ENCODE measurements around the gene HSPBP1. TPM values are rescaled to one million over a fixed set of nuclear protein-coding genes. Genes with fewer than 3 reads are reported as not detected.

The HSPBP1 gene
- polyA plus RNA-seq, 3 donors = 21.9 to 39.9 (median 35.0) TPM

DNA sequence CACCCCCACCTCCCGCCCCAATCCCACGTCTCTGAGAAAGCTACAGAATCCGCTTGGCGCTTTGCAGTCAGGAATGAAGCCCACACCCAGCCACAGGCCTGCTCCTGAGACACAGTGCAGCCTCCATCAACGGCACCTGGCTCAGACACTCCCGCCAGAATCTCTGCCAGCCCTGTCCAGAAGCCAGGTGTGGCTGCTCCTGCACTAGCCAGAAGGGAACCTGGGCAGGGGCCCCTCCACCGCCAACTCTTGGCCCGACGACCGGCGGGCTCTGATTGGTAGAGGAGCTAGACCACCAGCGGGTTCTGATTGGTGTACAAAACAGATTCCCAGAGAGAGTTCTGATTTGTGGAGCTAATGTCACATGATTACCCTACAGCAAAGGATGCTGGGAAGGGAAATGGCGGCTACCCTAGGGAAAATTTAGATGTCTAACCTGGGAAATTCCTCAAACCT is 18.2 kb downstream of the HSPBP1 start:
- H3K27ac ChIP-seq (ENCODE audit: low read depth, low read length) = no peak overlapping the region

DNA sequence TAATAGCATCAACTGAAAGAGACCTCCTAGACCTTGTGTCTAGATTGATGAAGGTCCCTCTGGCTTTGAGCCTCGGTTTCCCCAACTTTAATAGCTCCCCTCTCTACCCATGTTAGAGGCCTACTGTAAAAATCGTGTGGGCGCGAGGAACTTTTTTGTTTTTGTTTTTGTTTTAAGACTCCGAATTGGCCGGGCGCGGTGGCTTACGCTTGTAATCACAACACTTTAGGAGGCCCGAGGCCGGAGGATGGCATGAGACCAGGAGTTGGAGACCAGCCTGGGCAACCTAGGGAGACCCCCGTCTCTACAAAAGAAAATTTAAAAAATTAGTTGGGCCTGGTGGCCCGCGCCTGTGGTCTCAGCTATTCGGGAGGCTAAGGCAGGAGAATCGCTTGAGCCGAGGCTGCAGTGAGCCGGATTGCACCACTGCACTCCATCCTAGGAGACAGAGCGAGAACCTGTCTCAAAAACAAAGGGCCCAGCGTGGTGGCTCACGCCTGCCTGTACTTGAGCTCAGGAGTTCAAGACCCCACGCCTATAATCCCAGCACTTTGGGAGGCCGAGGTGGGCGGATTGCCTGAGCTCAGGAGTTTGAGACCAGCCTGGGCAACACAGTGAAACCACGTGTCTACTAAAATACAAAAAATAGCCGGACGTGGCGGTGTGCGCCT is 20.2 kb downstream of the HSPBP1 start:
- WGBS, 3 donors = 39 to 47% (median 46%) methylated on average over 29 of the region's 29 CpGs
- no peak overlapping the region for H3K27ac ChIP-seq (ENCODE audit: low read depth, low read length)

More for the DNA sequence above, 18.2 kb downstream of the HSPBP1 start:
- 88 to 94% (median 92%) methylated on average over 13 of the region's 13 CpGs for WGBS, 3 donors

DNA sequence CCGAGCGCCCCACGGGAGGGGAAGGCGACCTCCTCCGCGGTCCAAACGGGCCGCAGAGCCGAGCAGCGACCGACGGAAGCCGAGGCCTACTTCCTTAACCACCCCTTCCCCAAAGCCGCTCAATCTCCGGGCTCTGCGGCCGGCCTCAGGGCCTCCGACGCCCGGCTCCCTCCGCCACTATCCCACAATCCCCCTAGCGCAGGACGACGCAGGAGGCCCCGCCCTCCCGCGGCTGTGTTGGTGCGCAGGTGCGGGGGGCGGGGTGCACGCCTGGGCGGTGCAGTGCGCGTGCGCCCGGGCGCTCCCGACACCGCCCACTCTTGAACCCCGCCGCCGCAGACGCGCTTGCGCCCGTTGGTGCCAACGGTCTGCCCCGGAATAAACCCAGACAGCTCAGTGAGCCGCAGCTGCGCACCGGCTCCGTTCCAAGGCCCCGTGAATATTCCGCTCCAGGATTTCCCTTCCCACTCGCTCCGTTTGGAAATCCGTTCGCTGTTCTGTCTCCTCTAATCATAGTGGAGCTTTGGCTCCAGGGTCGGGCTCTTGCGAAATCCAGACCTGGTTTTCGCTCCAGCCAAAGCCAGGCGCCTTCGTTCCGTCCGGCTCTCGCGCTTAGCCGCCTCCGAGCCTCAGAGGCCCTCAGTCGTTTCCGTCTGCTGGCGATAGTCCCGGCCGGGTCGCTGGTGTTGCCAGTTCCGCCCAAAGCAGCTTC is 20.9 kb downstream of the HSPBP1 start, which contains the start of gene PPP6R1:
Gene PPP6R1, minus strand, starts transcription at position 190 of the 712 bp plus-strand sequence. CDS start 11,914 bp downstream, outside the sequence.
- 0% methylated on average over 70 to 76 of the region's 76 CpGs for WGBS, 3 donors
- no peak within 1 kb of the TSS for H3K27ac ChIP-seq (ENCODE audit: low read depth, low read length)

DNA sequence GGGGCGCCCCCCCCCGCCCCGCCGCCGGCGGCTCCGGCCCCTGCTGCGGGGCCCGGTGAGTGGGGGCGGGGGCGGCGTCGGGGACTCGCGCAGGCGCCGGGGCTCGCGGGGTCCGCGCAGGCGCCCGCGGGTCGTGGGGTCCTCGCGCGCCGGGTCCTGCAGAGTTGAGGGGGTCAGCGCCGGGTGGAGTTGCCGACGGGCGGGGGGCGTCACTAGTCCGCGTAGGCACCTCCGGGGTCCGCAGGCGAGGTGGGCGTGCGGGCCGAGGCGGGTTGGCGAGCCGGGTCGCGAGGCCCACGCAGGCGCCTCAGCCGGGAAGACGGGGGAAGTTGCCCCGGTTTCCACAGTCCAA is 21.5 kb downstream of the HSPBP1 start:
- WGBS, 3 donors = 0 to 1% (median 1%) methylated on average over 23 to 53 of the region's 53 CpGs
- no peak overlapping the region for H3K27ac ChIP-seq (ENCODE audit: low read depth, low read length)

DNA sequence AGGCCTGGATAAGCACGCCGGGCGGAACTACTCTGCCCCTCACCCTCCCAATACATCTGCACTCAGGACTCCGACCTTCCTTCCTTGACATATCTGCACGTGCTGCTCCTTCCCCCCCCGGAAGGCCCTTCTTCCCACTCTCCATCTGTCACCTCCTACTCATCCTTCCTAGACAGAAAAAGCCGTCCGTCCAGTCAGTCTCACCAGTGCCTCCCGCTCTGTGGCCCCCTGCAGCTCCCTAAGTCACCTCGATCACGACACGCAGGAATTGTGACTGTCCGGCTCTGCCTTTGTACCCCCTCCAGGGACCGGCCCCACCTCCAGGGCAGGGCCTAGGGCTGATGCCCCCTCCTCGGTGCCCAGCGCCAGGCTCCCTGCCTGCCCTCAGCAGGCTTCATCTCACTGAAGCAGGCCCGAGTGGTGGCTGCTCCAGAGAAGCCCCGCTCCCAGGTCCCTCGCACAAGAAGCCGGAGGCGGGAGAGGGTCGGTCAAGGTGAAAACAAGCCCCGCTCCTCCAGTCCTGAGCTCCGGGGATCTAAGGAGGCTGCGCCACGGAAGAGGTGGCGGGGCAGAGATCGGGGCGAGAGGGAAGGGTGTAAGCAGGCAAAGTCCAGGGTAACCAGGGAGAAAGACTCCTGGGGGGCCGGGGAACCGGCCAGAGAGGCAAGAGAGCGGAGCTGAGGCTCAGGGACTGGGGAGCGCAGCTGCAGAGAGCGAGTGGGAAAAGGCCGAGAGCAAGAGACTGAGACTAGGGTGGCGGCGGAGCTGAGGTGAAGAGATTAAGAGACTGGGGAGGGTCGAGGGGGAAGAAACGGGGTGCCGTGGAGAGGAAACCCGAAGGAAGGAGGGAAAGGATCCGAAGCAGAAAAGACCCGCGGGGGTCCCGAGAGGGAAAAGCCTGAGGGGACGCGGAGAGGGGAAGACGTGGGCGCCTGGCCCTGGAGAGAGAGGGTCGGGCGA is 22.2 kb downstream of the HSPBP1 start:
- WGBS, 3 donors = 2 to 3% (median 2%) methylated on average over 42 to 51 of the region's 51 CpGs
- H3K27ac ChIP-seq (ENCODE audit: low read depth, low read length) = no peak overlapping the region

DNA sequence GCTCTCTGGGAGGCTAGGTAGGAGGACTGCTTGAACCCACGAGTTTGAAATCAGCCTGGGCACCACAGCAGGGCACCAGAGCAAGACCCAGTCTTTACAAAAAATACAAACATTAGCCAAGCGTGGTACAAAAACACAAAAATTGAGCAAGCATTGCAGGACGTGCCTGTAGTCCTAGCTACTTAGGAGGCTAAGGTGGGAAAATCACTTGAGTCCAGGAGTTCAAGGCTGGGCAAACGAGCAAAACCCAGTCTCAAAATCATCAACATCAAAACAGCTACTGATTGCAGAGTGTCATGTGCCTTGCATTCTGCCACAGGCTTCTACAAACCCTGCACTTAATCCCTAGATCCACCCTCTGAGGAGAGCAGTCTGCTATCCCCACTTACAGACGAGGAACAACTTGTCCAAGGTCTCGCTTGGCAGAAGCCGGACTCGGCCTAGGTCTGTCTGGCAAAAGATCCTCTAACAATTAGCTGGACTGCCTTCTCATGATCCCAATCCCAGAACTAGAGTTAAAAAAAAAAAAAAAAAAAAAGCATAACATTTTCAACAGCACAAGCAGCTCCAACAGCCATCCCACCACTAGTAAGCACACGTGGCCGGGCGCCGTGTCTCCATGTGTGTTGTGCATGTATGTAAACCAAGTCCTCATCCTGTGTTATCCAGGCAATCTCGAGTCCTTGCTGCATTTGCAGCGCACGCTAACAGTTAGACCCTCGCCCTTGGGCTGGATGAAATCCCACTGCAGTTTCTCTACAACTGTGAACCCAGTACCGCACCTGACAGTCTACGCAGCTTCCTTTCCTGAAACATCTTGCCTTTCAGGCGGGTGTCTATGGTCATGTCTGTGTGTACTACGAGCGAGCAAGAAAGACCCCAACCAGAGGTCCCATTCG is 23.1 kb downstream of the HSPBP1 start:
- H3K27ac ChIP-seq (ENCODE audit: low read depth, low read length) = no peak overlapping the region
- WGBS, 3 donors = 35 to 38% (median 35%) methylated on average over 22 of the region's 22 CpGs

DNA sequence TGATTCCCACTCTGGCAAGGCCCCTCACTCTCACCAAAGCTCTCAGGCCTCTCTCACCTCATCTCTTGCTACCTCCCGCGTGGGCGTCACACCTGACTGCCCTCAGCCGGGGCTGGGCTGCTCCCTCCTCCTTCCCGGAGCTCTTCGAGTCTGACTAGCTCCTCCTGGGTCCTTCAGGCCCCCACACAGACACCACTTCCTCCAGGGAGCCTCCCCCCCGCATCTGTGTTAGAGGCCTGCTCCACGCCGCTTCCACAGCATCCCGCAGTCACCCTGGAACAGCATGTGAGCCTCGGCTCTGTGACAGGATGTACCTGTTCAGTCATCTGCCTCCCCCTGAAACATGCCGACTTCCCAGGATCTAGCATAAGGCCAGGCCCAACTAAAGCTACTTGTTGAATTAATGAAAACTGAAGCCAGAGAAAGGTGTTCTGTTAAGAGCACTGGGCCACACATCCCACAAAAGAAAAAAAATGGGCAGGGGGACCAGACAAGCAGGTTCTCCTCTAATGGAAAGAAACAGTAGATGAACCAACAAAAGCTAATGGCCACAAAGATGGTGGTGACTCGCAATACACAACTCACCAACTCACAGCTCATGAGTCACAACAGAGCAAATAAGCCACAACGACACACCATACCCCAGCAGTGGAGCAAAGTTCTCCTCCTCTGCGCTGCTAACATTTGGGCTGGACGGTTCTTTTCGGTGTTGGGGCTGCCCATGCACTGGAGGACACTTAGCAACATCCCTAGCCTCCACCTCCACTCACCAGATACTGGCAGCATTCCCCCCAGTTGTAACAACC is 24.1 kb downstream of the HSPBP1 start:
- 43 to 60% (median 55%) methylated on average over 17 of the region's 17 CpGs for whole genome bisulfite sequencing, 3 donors
- H3K27ac ChIP-seq (ENCODE audit: low read depth, low read length) = no peak overlapping the region

DNA sequence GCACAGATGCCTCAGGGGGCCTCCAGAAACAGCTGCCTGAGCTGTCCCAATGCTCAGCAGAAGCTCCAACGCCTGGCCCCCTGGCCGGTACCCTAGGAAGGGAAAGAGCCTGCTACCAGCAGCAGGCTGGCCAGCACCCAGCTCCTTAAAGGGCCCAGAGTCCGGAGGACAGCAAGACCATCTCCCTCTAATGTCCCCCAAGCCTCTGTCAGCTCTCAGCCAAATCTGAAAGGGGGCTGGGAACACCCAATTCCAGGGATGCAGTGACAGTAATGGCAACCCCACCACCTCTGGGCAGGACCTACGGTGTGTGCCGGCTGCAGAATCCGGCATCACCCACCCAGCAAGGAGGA is 25.3 kb downstream of the HSPBP1 start:
- no peak overlapping the region for H3K27ac ChIP-seq (ENCODE audit: low read depth, low read length)
- WGBS, 3 donors = 25 to 62% (median 42%) methylated on average over 6 of the region's 6 CpGs

DNA sequence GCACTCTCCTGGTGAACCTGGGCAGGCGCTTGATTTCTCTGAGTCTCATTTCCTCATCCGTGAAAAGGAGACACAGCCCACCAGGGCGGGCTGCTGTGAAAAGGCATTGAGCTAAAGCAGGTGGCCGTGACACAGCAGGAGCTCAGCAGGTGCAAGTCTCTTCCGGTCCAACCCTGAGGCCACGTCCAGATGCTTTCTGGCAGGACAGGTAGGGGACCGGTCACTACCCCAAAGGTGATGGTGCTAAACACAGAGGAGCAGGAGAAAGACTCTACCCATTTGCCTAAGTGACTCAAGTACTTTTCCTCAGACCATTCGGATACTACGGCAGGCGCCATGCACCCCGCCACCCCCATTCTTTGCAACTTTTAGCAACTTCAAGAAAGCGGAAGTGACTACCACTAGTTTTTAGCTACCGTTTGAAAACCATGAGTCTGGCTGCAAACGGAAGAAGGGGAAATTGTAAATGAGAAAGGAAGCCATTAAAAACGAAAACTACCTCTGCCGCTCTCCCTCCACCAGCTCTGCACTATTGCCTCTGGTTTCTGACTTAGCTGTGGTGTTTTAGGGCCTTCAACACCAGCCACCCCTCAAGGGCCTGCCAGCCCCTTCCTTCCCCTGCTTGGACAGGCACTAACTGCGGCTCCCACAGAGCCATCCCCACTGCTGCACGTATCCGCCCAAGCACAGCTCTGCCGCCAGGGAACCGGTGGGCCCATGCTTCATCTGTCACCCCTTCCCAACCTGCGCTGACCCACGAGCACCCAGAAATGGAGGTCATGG is 25.9 kb downstream of the HSPBP1 start:
- no peak overlapping the region for H3K27ac ChIP-seq (ENCODE audit: low read depth, low read length)
- WGBS, 3 donors = 36 to 63% (median 42%) methylated on average over 23 of the region's 23 CpGs

DNA sequence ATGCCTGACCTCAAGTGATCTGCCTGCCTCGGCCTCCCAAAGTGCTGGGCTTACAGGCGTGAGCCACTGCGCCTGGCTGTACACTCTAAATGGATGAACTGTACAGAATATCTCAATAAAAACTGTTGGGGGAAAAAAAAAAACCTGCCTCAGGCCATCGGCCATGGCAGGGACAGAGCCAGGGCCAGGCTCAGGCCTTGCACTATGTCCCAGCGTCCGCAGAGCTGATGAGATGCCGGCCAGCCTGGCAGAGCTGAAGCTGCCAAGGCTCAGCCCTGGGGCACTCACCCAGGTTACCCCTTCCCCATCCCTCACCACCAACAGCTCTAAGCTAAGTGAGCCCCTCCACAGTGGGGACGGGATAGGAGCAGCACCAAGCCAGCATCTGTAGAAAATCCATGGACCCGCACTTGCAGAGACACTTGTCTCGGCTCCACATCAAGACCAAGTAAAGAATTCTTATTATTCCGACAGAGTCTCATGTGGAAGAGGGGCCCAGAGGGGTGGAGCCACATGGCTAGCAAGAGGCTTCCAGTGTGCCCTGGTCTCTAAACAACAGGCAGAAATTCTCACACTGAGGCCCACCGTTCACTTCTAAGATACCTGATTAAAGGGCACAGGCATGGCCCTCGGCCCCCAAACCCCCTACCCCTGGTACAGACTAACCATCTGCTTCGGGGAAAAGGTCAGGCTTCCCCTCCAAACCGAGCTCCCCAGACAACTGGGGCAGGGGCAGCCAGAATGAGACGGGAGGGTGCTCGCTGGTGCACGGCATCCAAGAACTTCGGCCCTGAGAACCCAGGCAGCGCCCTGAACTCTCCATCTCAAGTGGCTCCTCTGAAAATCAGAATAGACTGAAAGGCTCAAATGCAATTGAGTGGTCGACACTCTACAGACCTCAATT is 26.9 kb downstream of the HSPBP1 start:
- no peak overlapping the region for H3K27ac ChIP-seq (ENCODE audit: low read depth, low read length)
- WGBS, 3 donors = 65 to 81% (median 70%) methylated on average over 21 of the region's 21 CpGs

DNA sequence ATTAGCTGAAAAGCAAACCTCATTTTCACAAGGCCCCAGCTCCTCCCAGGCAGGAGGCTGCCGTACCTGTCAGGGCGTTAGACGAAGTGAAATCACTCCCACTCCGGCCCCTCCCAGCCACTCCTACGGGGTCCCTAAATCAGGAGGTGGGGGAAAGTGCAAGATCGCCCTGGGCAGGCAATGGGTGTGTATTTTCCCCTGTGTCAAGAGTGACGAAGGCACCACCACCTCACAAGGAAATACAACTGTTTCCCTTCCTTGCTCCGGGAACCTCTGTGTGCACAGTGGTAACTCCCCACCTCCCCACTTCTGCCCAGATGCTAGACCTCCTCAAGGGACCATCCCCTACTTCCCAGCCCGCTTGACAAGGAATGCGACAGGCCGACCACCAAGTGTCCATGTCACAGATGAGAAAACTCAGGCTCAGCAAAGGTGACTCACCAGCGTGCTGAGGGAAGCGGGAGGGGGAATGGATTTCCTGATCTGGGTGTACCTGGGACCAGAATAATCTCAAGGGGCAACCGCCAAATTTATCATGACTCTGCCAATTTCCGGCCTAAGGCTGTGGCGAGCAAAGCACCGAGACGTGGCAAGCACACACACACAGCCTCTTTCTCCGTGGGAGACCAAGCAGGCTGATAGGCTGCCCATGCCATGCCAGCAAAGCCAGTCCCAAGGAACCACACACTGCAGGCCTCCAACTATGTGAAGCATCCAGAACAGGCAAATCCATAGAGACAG is 28.4 kb downstream of the HSPBP1 start:
- H3K27ac ChIP-seq (ENCODE audit: low read depth, low read length) = no peak overlapping the region
- WGBS, 3 donors = 30 to 71% (median 42%) methylated on average over 19 of the region's 19 CpGs

DNA sequence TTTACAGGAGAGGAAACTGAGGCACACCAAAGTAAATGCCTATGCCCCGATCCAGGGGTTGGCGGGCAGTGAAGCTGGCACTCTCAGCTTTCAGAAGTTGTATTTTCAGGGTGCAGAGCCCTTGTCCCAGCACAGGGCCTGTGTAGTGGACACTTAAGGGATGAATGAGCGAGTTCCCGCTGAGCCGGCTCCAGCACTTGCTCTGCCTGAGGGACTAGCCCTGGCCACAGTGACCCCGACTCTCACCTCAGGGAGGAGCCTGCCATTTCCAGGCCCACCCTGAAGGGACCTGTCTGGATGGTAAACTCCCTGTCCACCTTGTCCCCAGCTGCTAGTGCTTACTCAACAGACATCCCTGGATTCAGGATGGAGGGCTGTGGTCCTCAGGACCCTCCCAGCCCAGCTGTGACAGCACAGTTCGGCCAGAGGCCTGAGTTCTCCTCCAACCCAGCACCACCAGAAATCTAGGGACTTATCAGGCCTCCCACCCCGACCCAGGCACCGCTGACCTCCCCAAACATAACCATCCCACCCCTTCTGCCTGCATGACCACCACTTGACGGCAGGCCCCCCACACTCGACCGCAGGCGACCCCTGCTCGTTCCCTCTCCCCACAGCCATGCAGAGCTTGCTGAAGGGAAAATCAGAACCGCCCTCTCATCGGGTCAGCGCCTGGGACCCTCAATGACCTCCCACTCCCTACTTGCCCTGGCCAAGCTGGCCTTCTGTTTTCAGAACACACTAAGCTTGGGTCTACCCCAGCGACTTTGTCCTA is 29.5 kb downstream of the HSPBP1 start:
- 89 to 94% (median 91%) methylated on average over 18 of the region's 18 CpGs for WGBS, 3 donors

DNA sequence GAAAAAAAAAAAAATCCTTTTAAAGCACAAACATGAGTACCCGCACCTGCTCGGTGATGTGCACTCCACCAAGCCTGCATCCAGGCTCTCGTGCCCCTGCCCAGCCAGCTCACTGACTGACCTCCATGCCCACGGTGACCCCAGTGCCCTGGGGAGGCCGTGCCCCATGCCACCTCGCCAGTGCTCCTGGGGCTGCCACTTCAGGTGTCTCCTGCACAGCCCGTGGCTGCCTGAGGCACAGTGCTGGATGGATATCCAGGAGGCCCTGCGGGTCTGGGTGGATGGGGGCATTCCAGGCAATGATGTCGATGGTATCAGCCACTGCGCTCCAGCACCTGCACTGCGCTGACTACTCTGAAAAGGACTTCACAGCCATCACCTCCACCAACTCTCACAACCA is 30.1 kb downstream of the HSPBP1 start:
- WGBS, 3 donors = 88 to 90% (median 89%) methylated on average over 11 of the region's 11 CpGs
- H3K27ac ChIP-seq (ENCODE audit: low read depth, low read length) = no peak overlapping the region

More for the DNA sequence above, 29.5 kb downstream of the HSPBP1 start:
- no peak overlapping the region for H3K27ac ChIP-seq (ENCODE audit: low read depth, low read length)

DNA sequence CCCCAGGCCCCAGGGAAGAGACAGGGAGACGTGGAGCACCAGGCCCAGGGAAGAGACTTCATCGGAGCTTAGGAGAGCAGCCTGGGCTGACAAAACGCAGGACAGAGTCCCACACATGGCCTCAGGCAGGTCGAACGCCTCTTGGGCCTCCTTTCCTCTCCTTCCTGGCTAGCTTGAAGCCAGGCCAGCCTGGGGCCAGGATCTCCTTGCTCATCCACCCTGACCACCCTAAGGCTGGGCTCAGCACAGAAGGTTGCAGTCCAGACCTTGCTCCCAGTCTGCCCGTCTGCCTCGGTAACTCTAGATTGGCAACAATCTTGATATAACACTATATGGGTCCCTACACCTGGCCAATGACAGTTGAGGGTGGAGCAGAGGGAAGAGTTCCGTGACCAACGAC is 31.2 kb downstream of the HSPBP1 start:
- no peak overlapping the region for H3K27ac ChIP-seq (ENCODE audit: low read depth, low read length)
- 73 to 82% (median 79%) methylated on average over 9 of the region's 9 CpGs for WGBS, 3 donors

Measured in adipose tissue (tissue), 3 donors.